PFSK-1 (cell line): ENCODE measurements around the gene CDT1.

Experiments
- FOXP2 ChIP-seq: optimal IDR thresholded peaks from 2 replicates; pipeline ENCODE3; 2011; ENCODE audit warnings: borderline replicate concordance, control low read depth, inconsistent platforms; ENCODE audit not compliant: insufficient read depth; ENCODE audit errors: extremely low read length, extremely low read depth
- POLR2AphosphoS5 ChIP-seq: IDR thresholded peaks from 2 replicates; pipeline ENCODE4 v1.6.1; 2012; ENCODE audit warnings: low read depth, mild to moderate bottlenecking, control low read depth, low read length, moderate library complexity
- REST ChIP-seq, 2 experiments: IDR thresholded peaks; 2 replicates each; pipeline versions ENCODE4 v1.6.1 to v1.8.0; 2011 to 2012; ENCODE audit warnings: low read depth in 2 of 2, low read length in 2 of 2, control low read depth in 1 of 2, inconsistent platforms in 1 of 2, mild to moderate bottlenecking in 1 of 2, moderate library complexity in 1 of 2; ENCODE audit not compliant: insufficient read depth in 1 of 2
- SIN3A ChIP-seq: IDR thresholded peaks from 2 replicates; pipeline ENCODE4 v1.6.1; 2012; ENCODE audit warnings: mild to moderate bottlenecking, low read length, moderate library complexity, borderline replicate concordance; ENCODE audit not compliant: insufficient read depth
- TAF1 ChIP-seq: IDR thresholded peaks from 2 replicates; pipeline ENCODE4 v1.6.1; 2012; ENCODE audit warnings: low read length, control low read depth, borderline replicate concordance; ENCODE audit not compliant: insufficient read depth

CDT1 gene

GRCh38 chr16:88854306-88855111 lies 50.9 kb downstream of the CDT1 start:
- TF ChIP-seq FOXP2, result no peak
- no peak for TF ChIP-seq REST (IDR thresholded peaks at IDR 0.05; ENCODE audit: insufficient read depth in 1 of 2, low read depth in 2 of 2, low read length in 2 of 2)
- no peak for TF ChIP-seq SIN3A

- TF ChIP-seq REST (IDR thresholded peaks at IDR 0.05; ENCODE audit: insufficient read depth in 1 of 2, low read depth in 2 of 2, low read length in 2 of 2) (no peak), POLR2AphosphoS5 (no peak), TAF1 (no peak), SIN3A (no peak), FOXP2 (no peak)
These were observed 51.6 kb downstream of the CDT1 start for GRCh38 chr16:88855176-88855575.

- TF ChIP-seq REST (IDR thresholded peaks at IDR 0.05; ENCODE audit: insufficient read depth in 1 of 2, low read depth in 2 of 2, low read length in 2 of 2) (no peak), POLR2AphosphoS5 (no peak), TAF1 (no peak), FOXP2 (no peak), SIN3A (no peak)
These were observed 52.1 kb downstream of the CDT1 start for GRCh38 chr16:88855736-88856121.

- TF ChIP-seq SIN3A, result no peak
- TF ChIP-seq TAF1, result no peak
- TF ChIP-seq POLR2AphosphoS5, result no peak
- TF ChIP-seq REST (IDR thresholded peaks at IDR 0.05; ENCODE audit: insufficient read depth in 1 of 2, low read depth in 2 of 2, low read length in 2 of 2), result no peak
- TF ChIP-seq FOXP2, result no peak
These were observed 52.7 kb downstream of the CDT1 start for GRCh38 chr16:88856122-88856827.
